NB4 (cell line): Measurements from ENCODE around the gene SH3PXD2A.

Experiments
- DNase-seq: peaks from one replicate; pipeline ENCODE4 v3.0.0; 2010; ENCODE audit warnings: low read depth
- H3K4me3 ChIP-seq: one replicate; pipeline ENCODE4 v1.5.1; 2011; ENCODE audit warnings: mild to moderate bottlenecking, low read depth, low read length, moderate library complexity
- CTCF ChIP-seq: IDR thresholded peaks from one replicate; pipeline ENCODE4 v1.5.1; 2012; ENCODE audit warnings: low read depth, low read length
- MAX ChIP-seq: IDR thresholded peaks from 2 replicates; pipeline ENCODE4 v1.6.1; 2011; ENCODE audit warnings: low read depth, low read length
- MYC ChIP-seq: IDR thresholded peaks from 2 replicates; pipeline ENCODE4 v1.6.1; 2011; ENCODE audit warnings: low read depth, low read length
- POLR2A ChIP-seq: IDR thresholded peaks from 2 replicates; pipeline ENCODE4 v1.6.1; 2011; ENCODE audit warnings: mild to moderate bottlenecking; ENCODE audit not compliant: insufficient read length; ENCODE audit errors: extremely low read depth

The SH3PXD2A gene

GRCh38 chr10:103829838-103830465 is 25.4 kb downstream of the SH3PXD2A start:
- no peak for DNase-seq
- TF ChIP-seq POLR2A (no peak), MYC (no peak), CTCF (no peak), MAX (no peak)
- no peak overlapping the region for H3K4me3 ChIP-seq

GRCh38 chr10:103829278-103829677 is 26.1 kb downstream of the SH3PXD2A start:
- TF ChIP-seq CTCF (no peak), MYC (no peak), MAX (no peak), POLR2A (no peak)
- no peak for DNase-seq
- no peak overlapping the region for H3K4me3 ChIP-seq

- H3K4me3 ChIP-seq, result no peak overlapping the region
- TF ChIP-seq MYC (no peak), CTCF (no peak), POLR2A (no peak), MAX (no peak)
- DNase-seq, result no peak
Observed at GRCh38 chr10:103828587-103829197, 26.7 kb downstream of the SH3PXD2A start.

- TF ChIP-seq MYC (no peak), MAX (no peak), POLR2A (no peak), CTCF (no peak)
- no peak for DNase-seq
- no peak overlapping the region for H3K4me3 ChIP-seq
Observed at GRCh38 chr10:103828107-103828506, 27.3 kb downstream of the SH3PXD2A start.

GRCh38 chr10:103826885-103827284 is 28.5 kb downstream of the SH3PXD2A start:
- TF ChIP-seq MAX (no peak), POLR2A (no peak), MYC (no peak), CTCF (no peak)
- H3K4me3 ChIP-seq, result no peak overlapping the region
- no peak for DNase-seq

- TF ChIP-seq MAX (no peak), CTCF (no peak), POLR2A (no peak), MYC (no peak)
- DNase-seq, result no peak
- H3K4me3 ChIP-seq, result no peak overlapping the region
Observed at GRCh38 chr10:103824281-103824680, 31.1 kb downstream of the SH3PXD2A start.
